ENCODE data around the gene PRM2.
"Not testable (repeated sequence)": the region's sequence is repeated elsewhere in the genome, so short reads cannot be mapped to it uniquely, and the experiment has no call there.

Gene PRM2

GRCh38 chr16:11296706-11297491, 20.6 kb upstream of the PRM2 start:
- H3K27ac ChIP-seq (ENCODE audit: low read depth, low read length, severe bottlenecking), result no peak overlapping the region
- peaks cover 16% of the 10 kb centered on the region for H3K4me1 ChIP-seq (ENCODE audit: control insufficient read depth, insufficient read depth, low read length, poor library complexity, severe bottlenecking)
- H3K9me3 ChIP-seq (ENCODE audit: control insufficient read depth, low read length), result no peaks in the 10 kb centered on the region
- H3K4me3 ChIP-seq (ENCODE audit: extremely low read depth, insufficient read depth, low read length, poor library complexity, severe bottlenecking), result no peak overlapping the region
- WGBS, 2 experiments (ENCODE audit: insufficient coverage in 2 of 2), result 87 to 93% methylated on average over 7 to 8 of the region's 10 CpGs
- H3K36me3 ChIP-seq (ENCODE audit: control insufficient read depth, insufficient read depth, low read length), result no peaks in the 10 kb centered on the region

GRCh38 chr16:11296351-11296705, 20.0 kb upstream of the PRM2 start:
- no peaks in the 10 kb centered on the region for H3K36me3 ChIP-seq (ENCODE audit: control insufficient read depth, insufficient read depth, low read length)

GRCh38 chr16:11295672-11296071, 19.4 kb upstream of the PRM2 start:
- Histone ChIP-seq H3K27ac (ENCODE audit: low read depth, low read length, severe bottlenecking) (no peak overlapping the region), H3K4me1 (ENCODE audit: control insufficient read depth, insufficient read depth, low read length, poor library complexity, severe bottlenecking) (peaks cover 16% of the 10 kb centered on the region), H3K36me3 (ENCODE audit: control insufficient read depth, insufficient read depth, low read length) (no peaks in the 10 kb centered on the region), H3K4me3 (ENCODE audit: extremely low read depth, insufficient read depth, low read length, poor library complexity, severe bottlenecking) (no peak overlapping the region), H3K9me3 (ENCODE audit: control insufficient read depth, low read length) (no peaks in the 10 kb centered on the region)
- WGBS, 2 experiments (ENCODE audit: insufficient coverage in 2 of 2), result 84 to 100% methylated on average over 1 to 3 of the region's 4 CpGs

More at GRCh38 chr16:11296351-11296705, 20.0 kb upstream of the PRM2 start:
- no peak overlapping the region for H3K27ac ChIP-seq (ENCODE audit: low read depth, low read length, severe bottlenecking)
- 100% methylated on average over 1 of the region's 3 CpGs for WGBS, 2 experiments (ENCODE audit: insufficient coverage in 2 of 2)
- H3K4me3 ChIP-seq (ENCODE audit: extremely low read depth, insufficient read depth, low read length, poor library complexity, severe bottlenecking), result no peak overlapping the region
- peaks cover 16% of the 10 kb centered on the region for H3K4me1 ChIP-seq (ENCODE audit: control insufficient read depth, insufficient read depth, low read length, poor library complexity, severe bottlenecking)
- H3K9me3 ChIP-seq (ENCODE audit: control insufficient read depth, low read length), result no peaks in the 10 kb centered on the region

- H3K4me3 ChIP-seq (ENCODE audit: extremely low read depth, insufficient read depth, low read length, poor library complexity, severe bottlenecking), result no peak overlapping the region
Observed at GRCh38 chr16:11292076-11292748, 15.9 kb upstream of the PRM2 start.

GRCh38 chr16:11291091-11291703, 14.9 kb upstream of the PRM2 start:
- no peak overlapping the region for H3K27ac ChIP-seq (ENCODE audit: low read depth, low read length, severe bottlenecking)
- H3K36me3 ChIP-seq (ENCODE audit: control insufficient read depth, insufficient read depth, low read length), result no peaks in the 10 kb centered on the region
- WGBS, 2 experiments (ENCODE audit: insufficient coverage in 2 of 2), result 58 to 61% methylated on average over 9 to 10 of the region's 10 CpGs

More at GRCh38 chr16:11292076-11292748, 15.9 kb upstream of the PRM2 start:
- Histone ChIP-seq H3K27ac (ENCODE audit: low read depth, low read length, severe bottlenecking) (no peak overlapping the region), H3K4me1 (ENCODE audit: control insufficient read depth, insufficient read depth, low read length, poor library complexity, severe bottlenecking) (peaks cover 10% of the 10 kb centered on the region), H3K9me3 (ENCODE audit: control insufficient read depth, low read length) (no peaks in the 10 kb centered on the region), H3K36me3 (ENCODE audit: control insufficient read depth, insufficient read depth, low read length) (no peaks in the 10 kb centered on the region)
- WGBS, 2 experiments (ENCODE audit: insufficient coverage in 2 of 2), result 88 to 90% methylated on average over 2 to 3 of the region's 7 CpGs

GRCh38 chr16:11290102-11290893, 14.0 kb upstream of the PRM2 start:
- H3K36me3 ChIP-seq (ENCODE audit: control insufficient read depth, insufficient read depth, low read length), result no peaks in the 10 kb centered on the region
- H3K4me1 ChIP-seq (ENCODE audit: control insufficient read depth, insufficient read depth, low read length, poor library complexity, severe bottlenecking), result no peaks in the 10 kb centered on the region
- H3K27ac ChIP-seq (ENCODE audit: low read depth, low read length, severe bottlenecking), result no peak overlapping the region
- H3K9me3 ChIP-seq (ENCODE audit: control insufficient read depth, low read length), result no peaks in the 10 kb centered on the region
- H3K4me3 ChIP-seq (ENCODE audit: extremely low read depth, insufficient read depth, low read length, poor library complexity, severe bottlenecking), result no peak overlapping the region
- WGBS, 2 experiments (ENCODE audit: insufficient coverage in 2 of 2), result 86 to 90% methylated on average over 6 to 7 of the region's 8 CpGs

More at GRCh38 chr16:11291091-11291703, 14.9 kb upstream of the PRM2 start:
- H3K4me1 ChIP-seq (ENCODE audit: control insufficient read depth, insufficient read depth, low read length, poor library complexity, severe bottlenecking), result no peaks in the 10 kb centered on the region
- H3K9me3 ChIP-seq (ENCODE audit: control insufficient read depth, low read length), result no peaks in the 10 kb centered on the region
- no peak overlapping the region for H3K4me3 ChIP-seq (ENCODE audit: extremely low read depth, insufficient read depth, low read length, poor library complexity, severe bottlenecking)

GRCh38 chr16:11289696-11290095, 13.4 kb upstream of the PRM2 start:
- WGBS, 2 experiments (ENCODE audit: insufficient coverage in 2 of 2), result 100% methylated on average over 1 of the region's 4 CpGs; no CpG with 5 or more reads in 1 of the 2 experiments
- H3K9me3 ChIP-seq (ENCODE audit: control insufficient read depth, low read length); H3K36me3 ChIP-seq (ENCODE audit: control insufficient read depth, insufficient read depth, low read length); H3K4me1 ChIP-seq (ENCODE audit: control insufficient read depth, insufficient read depth, low read length, poor library complexity, severe bottlenecking); H3K27ac ChIP-seq (ENCODE audit: low read depth, low read length, severe bottlenecking); H3K4me3 ChIP-seq (ENCODE audit: extremely low read depth, insufficient read depth, low read length, poor library complexity, severe bottlenecking): not testable (repeated sequence)

- no CpG with 5 or more reads among the region's 2 CpGs for WGBS, 2 experiments (ENCODE audit: insufficient coverage in 2 of 2)
- H3K4me3 ChIP-seq (ENCODE audit: extremely low read depth, insufficient read depth, low read length, poor library complexity, severe bottlenecking), result no peak overlapping the region
- H3K9me3 ChIP-seq (ENCODE audit: control insufficient read depth, low read length), result no peaks in the 10 kb centered on the region
- H3K36me3 ChIP-seq (ENCODE audit: control insufficient read depth, insufficient read depth, low read length), result no peaks in the 10 kb centered on the region
- no peak overlapping the region for H3K27ac ChIP-seq (ENCODE audit: low read depth, low read length, severe bottlenecking)
- H3K4me1 ChIP-seq (ENCODE audit: control insufficient read depth, insufficient read depth, low read length, poor library complexity, severe bottlenecking), result no peaks in the 10 kb centered on the region
Observed at GRCh38 chr16:11289202-11289601, 12.9 kb upstream of the PRM2 start.

GRCh38 chr16:11285842-11286241, 9.6 kb upstream of the PRM2 start:
- Histone ChIP-seq H3K4me3 (ENCODE audit: extremely low read depth, insufficient read depth, low read length, poor library complexity, severe bottlenecking) (no peak overlapping the region), H3K36me3 (ENCODE audit: control insufficient read depth, insufficient read depth, low read length) (no peaks in the 10 kb centered on the region), H3K4me1 (ENCODE audit: control insufficient read depth, insufficient read depth, low read length, poor library complexity, severe bottlenecking) (no peaks in the 10 kb centered on the region), H3K27ac (ENCODE audit: low read depth, low read length, severe bottlenecking) (no peak overlapping the region), H3K9me3 (ENCODE audit: control insufficient read depth, low read length) (no peaks in the 10 kb centered on the region)
- WGBS, 2 experiments (ENCODE audit: insufficient coverage in 2 of 2), result 88 to 100% methylated on average over 1 of the region's 2 CpGs

GRCh38 chr16:11283820-11284248, 7.6 kb upstream of the PRM2 start:
- Histone ChIP-seq H3K9me3 (ENCODE audit: control insufficient read depth, low read length) (no peaks in the 10 kb centered on the region), H3K27ac (ENCODE audit: low read depth, low read length, severe bottlenecking) (no peak overlapping the region), H3K4me3 (ENCODE audit: extremely low read depth, insufficient read depth, low read length, poor library complexity, severe bottlenecking) (no peak overlapping the region), H3K36me3 (ENCODE audit: control insufficient read depth, insufficient read depth, low read length) (no peaks in the 10 kb centered on the region), H3K4me1 (ENCODE audit: control insufficient read depth, insufficient read depth, low read length, poor library complexity, severe bottlenecking) (no peaks in the 10 kb centered on the region)
- 88 to 93% methylated on average over 3 of the region's 4 CpGs for WGBS, 2 experiments (ENCODE audit: insufficient coverage in 2 of 2)

All from mesodermal cell (in vitro differentiated cells).